HTERT RPE-1 (cell line): ENCODE results near the gene DRD5.

Source experiments
- in situ Hi-C: fragments of 300-500 bp; cut with MboI; formaldehyde crosslinking; loops from 4 replicates; pipeline ENCODE4 v1.14.3; 2020; ENCODE audit warnings: low sequenced_read_pairs

The DRD5 gene

GRCh38 chr4:9812501-9813340 lies 31.3 kb downstream of the DRD5 start:
- in situ Hi-C loops = no loop called here

DNA sequence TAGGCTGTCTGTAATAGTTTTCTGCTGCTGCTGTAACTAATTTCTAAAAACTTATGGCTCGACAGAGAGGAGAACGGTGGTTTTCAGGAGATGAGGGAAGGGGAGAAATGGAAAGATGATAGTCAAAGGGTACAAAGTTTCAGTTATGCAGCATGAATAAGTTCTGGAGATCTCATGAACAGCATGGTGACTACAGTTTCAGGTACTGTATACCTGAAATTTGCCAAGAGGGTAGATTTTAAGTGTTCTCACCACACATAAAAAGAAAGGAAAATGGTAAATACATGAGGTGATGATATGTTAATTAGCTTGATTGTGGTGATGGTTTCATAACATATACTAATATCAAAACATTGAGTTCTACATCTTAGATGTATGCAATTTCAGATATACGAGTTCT lies 34.9 kb downstream of the DRD5 start:
- in situ Hi-C loops = no loop called here

DNA sequence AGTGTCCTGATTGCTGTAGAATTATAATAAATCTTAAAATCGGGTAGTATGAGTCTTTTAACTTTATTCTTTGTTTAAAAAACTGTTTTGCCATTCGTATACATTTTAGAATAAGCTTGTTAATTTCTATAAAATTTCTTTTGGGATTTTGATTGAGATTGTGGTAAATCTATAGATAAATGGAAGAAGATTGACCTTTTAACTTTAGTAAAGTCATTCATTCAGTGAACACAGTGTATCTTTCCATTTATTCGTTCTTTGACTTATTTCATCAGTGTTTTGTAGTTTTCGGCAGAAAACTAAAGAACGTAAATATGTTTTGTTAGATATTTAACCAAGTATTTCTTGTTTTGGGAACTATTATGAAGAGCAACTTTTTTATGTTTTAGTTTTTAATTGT lies 38.9 kb downstream of the DRD5 start:
- in situ Hi-C loops = no loop called here

GRCh38 chr4:9825049-9825448 lies 43.6 kb downstream of the DRD5 start:
- in situ Hi-C loops = no loop called here

DNA sequence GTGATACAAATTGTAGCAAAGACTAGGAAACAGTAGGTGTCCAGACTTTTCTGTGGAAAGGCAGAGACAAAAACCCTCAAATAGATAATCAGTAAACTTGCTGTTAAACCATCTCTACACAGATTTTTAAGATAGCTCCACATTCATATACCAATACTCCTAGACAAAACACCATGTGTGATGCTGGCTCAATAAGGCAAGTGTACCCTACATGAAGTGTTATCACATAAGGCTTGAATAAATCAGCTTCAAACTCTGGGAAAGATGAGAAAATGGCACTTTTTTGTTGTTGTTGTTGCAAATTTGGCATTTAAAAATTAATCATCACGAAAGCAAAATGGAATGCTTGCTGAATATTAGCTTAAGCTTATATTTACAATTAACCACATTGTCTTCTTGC lies 45.1 kb downstream of the DRD5 start:
- in situ Hi-C loops = no loop called here

DNA sequence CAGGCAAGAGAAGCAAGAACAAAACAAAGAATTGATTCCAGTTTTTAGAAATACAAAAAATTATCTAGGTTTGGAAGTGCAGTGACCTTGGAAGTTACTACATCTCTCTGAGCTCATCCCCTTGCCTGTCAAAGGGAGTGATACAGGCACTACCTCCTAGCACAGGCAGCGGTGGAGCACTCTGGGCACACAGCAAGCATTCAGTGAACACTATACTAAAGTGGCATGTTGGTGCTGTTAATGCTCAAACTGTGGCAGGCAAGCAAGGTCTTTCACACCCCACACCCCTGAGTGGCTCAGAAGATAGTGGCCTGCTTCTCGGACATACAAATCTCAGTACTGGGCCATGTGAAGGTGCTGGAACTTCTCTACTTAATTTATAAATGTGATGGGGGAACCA lies 51.2 kb downstream of the DRD5 start:
- in situ Hi-C loops = no loop called here

GRCh38 chr4:9833421-9833820 lies 52.0 kb downstream of the DRD5 start:
- in situ Hi-C loops = no loop called here
